ENCODE measurements around the gene SGMS1.

- TF ChIP-seq SUZ12 (IDR thresholded peaks at IDR 0.05; ENCODE audit: extremely low read depth, insufficient read depth, insufficient read length), result no peak
- TF ChIP-seq YY1 (IDR thresholded peaks at IDR 0.05; ENCODE audit: insufficient read depth, insufficient read length), result no peak
- no peak for TF ChIP-seq ZNF274 (IDR thresholded peaks at IDR 0.05; ENCODE audit: low read depth, low read length)
These were observed 41.7 kb downstream of the SGMS1 start for GRCh38 chr10:50582046-50582445.

All from NT2/D1 (cell line).